Epithelial cell of esophagus (primary cell): ENCODE measurements around the gene PCSK7.

Experiments
- DNase-seq: peaks from one replicate; pipeline ENCODE4 v3.0.0; 2010; ENCODE audit warnings: low read depth
- H3K4me3 ChIP-seq: 2 replicates; pipeline ENCODE4 v1.5.1; 2011; ENCODE audit warnings: mild to moderate bottlenecking, low read length, control low read depth
- TF ChIP-seq, protein P1 (sequence below): IDR thresholded peaks from 2 replicates; pipeline ENCODE4 v1.5.1; 2011; ENCODE audit warnings: low read depth, mild to moderate bottlenecking, low read length, control low read depth, inconsistent platforms; ENCODE audit not compliant: insufficient read depth; ENCODE audit errors: missing control alignments

PCSK7 gene

DNA sequence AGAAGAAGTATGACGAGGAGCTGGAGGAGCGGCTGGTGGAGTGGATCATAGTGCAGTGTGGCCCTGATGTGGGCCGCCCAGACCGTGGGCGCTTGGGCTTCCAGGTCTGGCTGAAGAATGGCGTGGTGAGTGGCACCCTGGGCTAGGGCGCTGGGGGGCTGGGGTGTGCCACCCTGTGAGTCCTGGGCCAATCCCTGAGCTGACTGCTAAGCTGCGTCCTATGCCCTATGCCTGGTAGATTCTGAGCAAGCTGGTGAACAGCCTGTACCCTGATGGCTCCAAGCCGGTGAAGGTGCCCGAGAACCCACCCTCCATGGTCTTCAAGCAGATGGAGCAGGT, 28.8 kb downstream of the PCSK7 start:
- TF ChIP-seq, protein P1, sequence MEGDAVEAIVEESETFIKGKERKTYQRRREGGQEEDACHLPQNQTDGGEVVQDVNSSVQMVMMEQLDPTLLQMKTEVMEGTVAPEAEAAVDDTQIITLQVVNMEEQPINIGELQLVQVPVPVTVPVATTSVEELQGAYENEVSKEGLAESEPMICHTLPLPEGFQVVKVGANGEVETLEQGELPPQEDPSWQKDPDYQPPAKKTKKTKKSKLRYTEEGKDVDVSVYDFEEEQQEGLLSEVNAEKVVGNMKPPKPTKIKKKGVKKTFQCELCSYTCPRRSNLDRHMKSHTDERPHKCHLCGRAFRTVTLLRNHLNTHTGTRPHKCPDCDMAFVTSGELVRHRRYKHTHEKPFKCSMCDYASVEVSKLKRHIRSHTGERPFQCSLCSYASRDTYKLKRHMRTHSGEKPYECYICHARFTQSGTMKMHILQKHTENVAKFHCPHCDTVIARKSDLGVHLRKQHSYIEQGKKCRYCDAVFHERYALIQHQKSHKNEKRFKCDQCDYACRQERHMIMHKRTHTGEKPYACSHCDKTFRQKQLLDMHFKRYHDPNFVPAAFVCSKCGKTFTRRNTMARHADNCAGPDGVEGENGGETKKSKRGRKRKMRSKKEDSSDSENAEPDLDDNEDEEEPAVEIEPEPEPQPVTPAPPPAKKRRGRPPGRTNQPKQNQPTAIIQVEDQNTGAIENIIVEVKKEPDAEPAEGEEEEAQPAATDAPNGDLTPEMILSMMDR: no peak
- no peak overlapping the region for H3K4me3 ChIP-seq
- no peak for DNase-seq

DNA sequence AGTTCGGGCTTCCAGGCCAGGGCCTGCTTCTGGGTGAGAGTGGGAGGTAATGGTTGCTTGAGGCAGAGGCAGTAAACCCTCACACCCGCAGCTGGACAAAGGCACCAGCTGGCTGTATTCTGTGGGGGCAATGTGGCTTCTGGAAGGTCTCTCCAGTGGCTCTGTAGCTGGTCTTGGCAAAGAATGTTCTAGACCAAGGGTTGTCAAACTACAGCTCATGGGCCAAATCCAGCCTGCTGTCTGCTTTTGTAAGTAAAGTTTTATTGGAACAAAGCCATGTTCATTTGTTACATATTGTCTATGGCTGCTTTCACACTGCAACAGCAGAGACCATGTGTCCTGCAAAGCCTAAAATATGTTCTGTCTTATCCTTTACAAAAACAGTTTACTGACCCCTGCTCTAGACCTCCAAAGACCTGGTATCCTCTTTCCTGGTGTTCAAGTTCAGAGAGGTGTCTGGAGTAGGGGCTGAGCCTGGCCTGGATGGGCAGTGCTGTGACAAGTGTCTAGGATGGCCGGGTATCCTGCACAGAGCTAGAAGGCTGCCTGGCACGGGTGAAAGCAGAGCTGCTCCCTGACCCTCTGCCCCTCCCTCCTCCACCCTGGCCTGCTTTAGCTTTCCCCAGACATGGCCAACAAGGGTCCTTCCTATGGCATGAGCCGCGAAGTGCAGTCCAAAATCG, 29.3 kb downstream of the PCSK7 start:
- TF ChIP-seq, protein P1: no peak
- H3K4me3 ChIP-seq: no peak overlapping the region

DNA sequence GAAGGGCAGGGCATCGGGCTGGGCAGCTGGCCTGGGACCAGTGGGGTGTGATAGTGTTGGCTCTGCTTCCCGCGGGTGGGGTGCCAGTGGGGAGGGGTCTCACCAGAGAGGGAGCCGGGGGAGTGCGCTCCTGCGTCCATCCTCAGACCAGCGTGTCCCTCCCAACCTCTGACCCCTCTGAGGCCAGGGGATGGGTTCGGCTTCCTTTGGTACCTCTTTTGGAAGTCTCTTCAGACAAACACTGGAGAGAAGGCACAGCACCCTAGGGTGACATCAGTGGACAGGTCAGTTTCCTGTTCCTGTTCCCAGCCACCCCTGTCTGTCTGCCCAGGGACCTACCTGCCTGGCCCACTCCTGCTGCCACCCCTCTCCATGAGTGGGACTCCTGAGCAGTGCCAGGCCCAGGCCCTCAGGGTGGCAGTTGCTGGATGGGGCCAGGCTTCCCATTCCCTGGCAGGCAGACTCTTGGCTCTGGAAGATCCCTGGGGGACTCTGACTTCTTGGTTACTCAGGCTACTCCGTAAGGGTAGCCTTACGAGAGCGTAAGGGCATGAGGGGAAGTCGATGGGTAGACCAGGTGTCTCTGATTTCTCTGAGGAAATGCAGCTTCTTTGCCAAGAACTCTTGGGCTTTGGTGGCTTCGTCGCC, 30.1 kb downstream of the PCSK7 start:
- no peak overlapping the region for H3K4me3 ChIP-seq
- DNase-seq: no peak
- TF ChIP-seq, protein P1: no peak

More for the DNA sequence above, 29.3 kb downstream of the PCSK7 start:
- DNase-seq: no peak

DNA sequence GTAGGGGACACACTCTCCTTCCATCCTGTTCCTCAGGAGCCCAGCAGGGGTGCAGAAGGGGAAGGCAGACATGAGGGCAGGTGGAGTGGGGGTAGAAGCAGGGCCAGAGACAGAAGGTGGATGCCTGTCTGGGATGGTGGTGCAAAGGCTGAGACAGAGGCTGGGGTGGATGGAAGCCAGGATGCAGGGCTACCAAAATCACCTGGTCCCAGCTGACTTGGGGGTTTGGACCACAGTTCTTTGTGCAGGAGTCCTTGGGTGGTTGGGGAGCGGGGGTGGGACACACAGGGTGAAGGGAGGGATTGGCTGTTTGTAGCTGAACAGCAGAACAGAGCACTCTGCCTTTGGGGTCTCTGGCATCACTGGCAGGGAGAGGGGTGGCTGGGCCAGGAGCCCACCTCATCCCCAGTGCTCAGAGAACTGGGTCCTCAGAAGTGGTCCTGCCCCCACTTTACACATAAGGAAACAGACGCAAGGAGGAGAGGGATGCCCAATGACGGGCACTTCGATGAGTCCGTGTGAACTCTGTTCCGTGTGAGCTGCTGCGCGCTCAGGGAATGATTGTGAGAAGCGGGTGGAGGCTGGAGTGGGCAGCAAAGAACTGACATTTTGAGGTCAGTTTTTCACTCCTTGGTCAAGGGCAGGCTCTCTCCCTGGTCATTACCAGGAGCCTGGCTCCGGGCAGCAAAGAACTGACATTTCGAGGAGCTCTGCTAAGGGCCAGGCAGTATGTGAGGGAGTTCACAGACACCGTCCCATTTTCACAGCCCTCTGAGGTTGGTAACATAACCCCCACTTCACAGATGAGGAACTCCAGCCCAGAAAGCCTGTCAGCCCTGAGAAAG, 30.8 kb downstream of the PCSK7 start:
- no peak overlapping the region for H3K4me3 ChIP-seq
- TF ChIP-seq, protein P1: no peak
- DNase-seq: no peak

DNA sequence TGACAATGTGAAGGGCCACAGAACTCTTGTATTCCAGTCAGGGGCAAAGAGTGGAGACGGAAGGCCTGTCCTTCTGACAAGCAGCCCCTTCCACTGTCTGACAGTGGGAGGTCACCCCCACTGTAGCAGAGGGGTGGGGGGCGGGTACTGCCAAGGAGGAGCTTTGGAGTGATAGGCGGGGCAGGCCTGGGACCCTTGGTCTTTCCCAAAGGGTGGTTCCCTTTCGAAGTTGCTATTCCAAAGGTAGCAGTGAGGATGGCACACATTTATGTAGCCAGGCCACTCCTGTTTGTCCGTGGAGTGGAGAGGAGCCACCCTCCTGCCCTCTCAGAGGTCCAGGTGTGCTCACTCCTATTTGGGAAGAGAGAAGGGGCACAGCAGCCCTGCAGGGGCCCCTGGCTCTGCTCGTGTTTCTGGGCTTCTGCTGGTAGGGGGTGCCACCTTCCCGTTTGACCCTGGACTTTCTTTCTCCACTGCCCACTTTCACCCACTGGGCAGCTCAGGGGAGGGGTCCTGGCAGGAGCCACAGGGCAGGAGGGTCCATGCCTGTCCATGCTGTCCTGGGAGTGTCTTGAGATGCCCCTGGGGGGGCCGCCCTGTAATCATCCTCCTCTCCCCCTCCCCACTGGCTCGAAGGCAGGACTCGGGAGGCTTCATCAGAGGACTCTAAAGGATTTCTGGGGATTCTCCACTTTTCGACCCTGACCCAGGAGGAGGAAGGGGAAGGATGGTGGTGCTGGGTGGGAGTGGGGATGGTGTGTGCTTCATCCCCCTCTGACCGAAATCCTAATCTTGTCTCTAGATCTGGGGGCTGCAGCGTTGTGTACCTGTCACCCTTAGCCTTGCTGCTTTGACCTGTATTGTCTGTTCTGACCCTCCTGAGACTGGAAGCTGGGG, 31.7 kb downstream of the PCSK7 start:
- no peak for DNase-seq
- TF ChIP-seq, protein P1: no peak
- H3K4me3 ChIP-seq: no peak overlapping the region
